Caco-2 (cell line): ENCODE data around the gene ARHGAP29. TPM values are rescaled to one million over a fixed set of nuclear protein-coding genes. Genes with fewer than 3 reads are reported as not detected.

Experiments
- BruUV-seq: library from RNA; stranded (reverse); fragments of 400-500 nt; replicated peaks from 2 replicates; lab custom pipeline; 2021; lab: Mats Ljungman, UMichigan
- CTCF ChIA-PET: fragments of 300-600 bp; sonication (Branson Sonifier 250); formaldehyde crosslinking; loops from one replicate; lab custom pipeline; 2022; ENCODE audit warnings: antibody characterized with exemption; lab: Charles Lee
- POLR2A ChIA-PET: fragments of 300-600 bp; sonication (Branson Sonifier 250); formaldehyde crosslinking; loops from one replicate; lab custom pipeline; 2022; ENCODE audit warnings: antibody characterized with exemption; lab: Charles Lee
- DNase-seq, 2 experiments: peaks; one replicate each; pipeline versions ENCODE4 v3.0.0 to v3.0.0-alpha.2; 2020 to 2022
- H3K27me3 ChIP-seq: replicated peaks from 2 replicates; pipeline ENCODE4 v1.6.0; 2011; ENCODE audit warnings: low read length; ENCODE audit not compliant: control insufficient read depth, insufficient read depth
- H3K36me3 ChIP-seq: 2 replicates; pipeline ENCODE4 v1.5.1; 2011; ENCODE audit warnings: low read length; ENCODE audit not compliant: control insufficient read depth, insufficient read depth
- H3K4me1 ChIP-seq: fragments of 250-450 bp; sonication (Bioruptor Pico); 2 replicates; pipeline ENCODE4 v1.5.1; 2020; ENCODE audit warnings: mild to moderate bottlenecking
- H3K4me3 ChIP-seq: 2 replicates; pipeline ENCODE4 v1.5.1; 2011; ENCODE audit warnings: low read depth, mild to moderate bottlenecking, control low read depth, low read length
- H3K9me3 ChIP-seq: fragments of 250-450 bp; sonication (Bioruptor Pico); 2 replicates; pipeline ENCODE4 v1.5.1; 2020; ENCODE audit warnings: mild to moderate bottlenecking, moderate library complexity
- H3K27ac Mint-ChIP-seq: one replicate; pipeline ENCODE4 v1.8.0; 2022; ENCODE audit warnings: mixed read lengths; ENCODE audit not compliant: unreplicated experiment
- H3K27me3 Mint-ChIP-seq: one replicate; pipeline ENCODE4 v1.8.0; 2022; ENCODE audit warnings: mixed read lengths; ENCODE audit not compliant: insufficient read depth, unreplicated experiment
- H3K36me3 Mint-ChIP-seq: one replicate; pipeline ENCODE4 v1.8.0; 2022; ENCODE audit warnings: mild to moderate bottlenecking, mixed read lengths; ENCODE audit not compliant: insufficient read depth, unreplicated experiment
- H3K4me1 Mint-ChIP-seq: one replicate; pipeline ENCODE4 v1.8.0; 2022; ENCODE audit warnings: low read depth, mixed read lengths; ENCODE audit not compliant: unreplicated experiment
- H3K4me3 Mint-ChIP-seq: one replicate; pipeline ENCODE4 v1.8.0; 2022; ENCODE audit warnings: mild to moderate bottlenecking, moderate library complexity, mixed read lengths; ENCODE audit not compliant: unreplicated experiment
- H3K9me3 Mint-ChIP-seq: one replicate; pipeline ENCODE4 v1.8.0; 2022; ENCODE audit warnings: mixed read lengths; ENCODE audit not compliant: unreplicated experiment
- CTCF ChIP-seq, 2 experiments: fragments of 200-600 bp in 1 of 2; IDR thresholded peaks; 1 replicate in 1 of 2; 2 replicates in 1 of 2; pipeline versions ENCODE4 v1.5.1 to v1.8.0; 2011 to 2022; ENCODE audit warnings: antibody characterized with exemption in 1 of 2, control low read depth in 1 of 2, inconsistent platforms in 1 of 2, low read depth in 1 of 2, low read length in 1 of 2, mild to moderate bottlenecking in 1 of 2, moderate library complexity in 1 of 2; ENCODE audit not compliant: insufficient read depth in 1 of 2, severe bottlenecking in 1 of 2, unreplicated experiment in 1 of 2
- intact Hi-C: fragments of 100-400 bp; cut with micrococcal nuclease; formaldehyde crosslinking; loops from one replicate; pipeline ENCODE4 v1.10.0; 2022; ENCODE audit not compliant: unreplicated experiment
- total RNA-seq: library from RNA; stranded (reverse); gene quantifications from 2 replicates; pipeline ENCODE4 v1.2.3, GENCODE V29; 2022

Gene ARHGAP29
- total RNA-seq, 1 experiment from 2014 or later = 30.3 TPM

DNA sequence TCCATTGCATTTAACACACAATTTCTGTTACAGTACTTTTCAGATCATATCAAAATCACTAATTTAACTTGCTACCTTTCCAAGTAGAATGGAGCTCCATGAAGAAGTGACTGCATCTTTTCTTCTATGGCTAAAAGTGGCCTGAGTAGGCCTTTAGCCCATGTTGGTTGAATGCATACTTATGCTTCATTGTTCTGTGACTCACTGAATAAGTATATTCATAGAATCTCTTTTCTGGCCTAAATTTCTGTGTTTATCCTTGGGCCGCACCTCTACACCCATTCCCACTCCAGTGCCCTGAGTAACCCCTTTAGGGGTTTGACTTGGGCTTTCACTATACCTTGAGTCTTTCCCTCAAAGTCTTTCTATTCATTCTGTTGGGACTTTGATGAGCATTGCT is 42.1 kb upstream of the ARHGAP29 start:
- CTCF ChIA-PET = interaction anchor here (0.6 kb wide), 1 partner anchor 42 kb away, joined by 3 read pairs; no protein-coding TSS in a partner anchor
- no TSS peak for BruUV-seq

DNA sequence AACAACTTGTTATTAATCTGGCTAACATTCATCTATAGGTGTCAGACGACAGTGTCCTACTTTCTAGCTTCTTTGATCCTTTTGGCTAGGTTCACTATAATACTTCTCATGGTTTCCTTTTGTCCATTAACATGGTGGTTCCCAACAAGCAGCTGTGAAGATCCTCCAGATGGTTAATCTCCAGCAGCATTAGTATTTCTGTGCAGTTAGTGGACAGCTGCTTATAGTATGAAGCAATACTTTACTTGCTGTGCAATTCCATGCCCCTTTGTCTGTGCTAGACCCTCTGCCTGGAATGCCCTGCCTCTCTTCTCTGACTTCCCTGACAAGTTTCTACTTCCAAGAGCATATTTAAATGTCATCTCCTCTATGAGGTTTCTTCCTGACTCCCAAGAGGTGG is 41.7 kb upstream of the ARHGAP29 start:
- no peaks in the 10 kb centered on the region for H3K9me3 ChIP-seq
- Mint-ChIP-seq H3K4me1 (no peaks in the 10 kb centered on the region), H3K4me3 (no peak overlapping the region), H3K36me3 (no peaks in the 10 kb centered on the region), H3K9me3 (no peaks in the 10 kb centered on the region), H3K27ac (no peak overlapping the region), H3K27me3 (no peaks in the 10 kb centered on the region)
- ChIA-PET CTCF (interaction anchor here (0.6 kb wide), 1 partner anchor 41 kb away, joined by 3 read pairs; no protein-coding TSS in a partner anchor), POLR2A (no interaction called here)
- no peaks in the 10 kb centered on the region for H3K36me3 ChIP-seq
- no peaks in the 10 kb centered on the region for H3K27me3 ChIP-seq
- intact Hi-C loops = no loop called here
- DNase-seq = no peak
- TF ChIP-seq CTCF (IDR thresholded peaks at IDR 0.05; ENCODE audit: insufficient read depth in 1 of 2, low read depth in 1 of 2, low read length in 1 of 2, severe bottlenecking in 1 of 2, unreplicated experiment in 1 of 2) = no peak
- no TSS peak for BruUV-seq
- no peaks in the 10 kb centered on the region for H3K4me1 ChIP-seq
- H3K4me3 ChIP-seq = no peak overlapping the region

More for the DNA sequence above, 42.1 kb upstream of the ARHGAP29 start:
- H3K9me3 Mint-ChIP-seq = no peaks in the 10 kb centered on the region
- Histone ChIP-seq H3K9me3 (no peaks in the 10 kb centered on the region), H3K36me3 (no peaks in the 10 kb centered on the region), H3K27me3 (no peaks in the 10 kb centered on the region), H3K4me1 (no peaks in the 10 kb centered on the region), H3K4me3 (no peak overlapping the region)
- no peaks in the 10 kb centered on the region for H3K36me3 Mint-ChIP-seq
- H3K4me3 Mint-ChIP-seq = no peak overlapping the region
- H3K4me1 Mint-ChIP-seq = no peaks in the 10 kb centered on the region
- DNase-seq = no peak
- no peak overlapping the region for H3K27ac Mint-ChIP-seq
- no peaks in the 10 kb centered on the region for H3K27me3 Mint-ChIP-seq
- POLR2A ChIA-PET = no interaction called here
- TF ChIP-seq CTCF (IDR thresholded peaks at IDR 0.05; ENCODE audit: insufficient read depth in 1 of 2, low read depth in 1 of 2, low read length in 1 of 2, severe bottlenecking in 1 of 2, unreplicated experiment in 1 of 2) = no peak
- intact Hi-C loops = no loop called here

GRCh38 chr1:94276988-94277434 is 39.6 kb upstream of the ARHGAP29 start:
- H3K36me3 Mint-ChIP-seq = no peaks in the 10 kb centered on the region
- TF ChIP-seq CTCF (IDR thresholded peaks at IDR 0.05; ENCODE audit: insufficient read depth in 1 of 2, low read depth in 1 of 2, low read length in 1 of 2, severe bottlenecking in 1 of 2, unreplicated experiment in 1 of 2) = no peak
- H3K4me3 Mint-ChIP-seq = no peak overlapping the region
- no peaks in the 10 kb centered on the region for H3K4me1 ChIP-seq
- POLR2A ChIA-PET = no interaction called here
- H3K27ac Mint-ChIP-seq = no peak overlapping the region
- DNase-seq = no peak
- intact Hi-C loops = no loop called here
- H3K27me3 Mint-ChIP-seq = no peaks in the 10 kb centered on the region
- H3K9me3 ChIP-seq = no peaks in the 10 kb centered on the region
- no peaks in the 10 kb centered on the region for H3K36me3 ChIP-seq
- H3K4me1 Mint-ChIP-seq = no peaks in the 10 kb centered on the region
- no peaks in the 10 kb centered on the region for H3K9me3 Mint-ChIP-seq
- no peaks in the 10 kb centered on the region for H3K27me3 ChIP-seq
- no peak overlapping the region for H3K4me3 ChIP-seq
- CTCF ChIA-PET = no interaction called here
- BruUV-seq = no TSS peak
